Measurements from ENCODE around the gene MYB. TPM values are rescaled to one million over a fixed set of nuclear protein-coding genes. Genes with fewer than 3 reads are reported as not detected.

The MYB gene
- polyA plus RNA-seq, 1 experiment, result 0.06 TPM

DNA sequence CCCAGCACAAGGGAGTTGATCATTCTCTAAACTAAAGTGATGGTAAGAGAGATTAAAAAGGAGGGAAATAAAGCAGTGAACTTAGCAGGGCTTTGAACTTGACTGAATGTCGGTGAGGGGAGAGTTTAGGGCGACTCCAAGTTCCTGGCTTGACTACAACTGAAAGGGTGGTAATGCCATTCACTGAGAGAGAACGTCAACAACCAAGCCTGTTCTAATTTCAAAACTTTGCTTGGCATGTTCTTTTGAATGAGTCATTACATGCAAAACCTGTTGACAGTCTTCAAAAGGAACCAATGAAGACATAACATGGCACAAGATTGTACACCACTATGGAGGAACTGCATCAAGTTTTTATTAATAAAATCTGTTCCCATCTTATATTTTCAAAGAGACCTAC lies 10.3 kb upstream of the MYB start:
- ChIA-PET CTCF (no interaction called here), POLR2A (no interaction called here)
- TF ChIP-seq, protein P1, sequence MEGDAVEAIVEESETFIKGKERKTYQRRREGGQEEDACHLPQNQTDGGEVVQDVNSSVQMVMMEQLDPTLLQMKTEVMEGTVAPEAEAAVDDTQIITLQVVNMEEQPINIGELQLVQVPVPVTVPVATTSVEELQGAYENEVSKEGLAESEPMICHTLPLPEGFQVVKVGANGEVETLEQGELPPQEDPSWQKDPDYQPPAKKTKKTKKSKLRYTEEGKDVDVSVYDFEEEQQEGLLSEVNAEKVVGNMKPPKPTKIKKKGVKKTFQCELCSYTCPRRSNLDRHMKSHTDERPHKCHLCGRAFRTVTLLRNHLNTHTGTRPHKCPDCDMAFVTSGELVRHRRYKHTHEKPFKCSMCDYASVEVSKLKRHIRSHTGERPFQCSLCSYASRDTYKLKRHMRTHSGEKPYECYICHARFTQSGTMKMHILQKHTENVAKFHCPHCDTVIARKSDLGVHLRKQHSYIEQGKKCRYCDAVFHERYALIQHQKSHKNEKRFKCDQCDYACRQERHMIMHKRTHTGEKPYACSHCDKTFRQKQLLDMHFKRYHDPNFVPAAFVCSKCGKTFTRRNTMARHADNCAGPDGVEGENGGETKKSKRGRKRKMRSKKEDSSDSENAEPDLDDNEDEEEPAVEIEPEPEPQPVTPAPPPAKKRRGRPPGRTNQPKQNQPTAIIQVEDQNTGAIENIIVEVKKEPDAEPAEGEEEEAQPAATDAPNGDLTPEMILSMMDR (IDR thresholded peaks at IDR 0.05; ENCODE audit: insufficient read depth, low read depth, low read length), result no peak
- no peaks in the 10 kb centered on the region for H3K36me3 ChIP-seq (ENCODE audit: control insufficient read depth, insufficient read depth, low read length)
- H3K4me3 ChIP-seq (ENCODE audit: low read depth, low read length), result no peak overlapping the region
- DNase-seq (ENCODE audit: low read depth), result no peak
- H3K27me3 ChIP-seq (ENCODE audit: control insufficient read depth, insufficient read depth, low read length), result no peaks in the 10 kb centered on the region

DNA sequence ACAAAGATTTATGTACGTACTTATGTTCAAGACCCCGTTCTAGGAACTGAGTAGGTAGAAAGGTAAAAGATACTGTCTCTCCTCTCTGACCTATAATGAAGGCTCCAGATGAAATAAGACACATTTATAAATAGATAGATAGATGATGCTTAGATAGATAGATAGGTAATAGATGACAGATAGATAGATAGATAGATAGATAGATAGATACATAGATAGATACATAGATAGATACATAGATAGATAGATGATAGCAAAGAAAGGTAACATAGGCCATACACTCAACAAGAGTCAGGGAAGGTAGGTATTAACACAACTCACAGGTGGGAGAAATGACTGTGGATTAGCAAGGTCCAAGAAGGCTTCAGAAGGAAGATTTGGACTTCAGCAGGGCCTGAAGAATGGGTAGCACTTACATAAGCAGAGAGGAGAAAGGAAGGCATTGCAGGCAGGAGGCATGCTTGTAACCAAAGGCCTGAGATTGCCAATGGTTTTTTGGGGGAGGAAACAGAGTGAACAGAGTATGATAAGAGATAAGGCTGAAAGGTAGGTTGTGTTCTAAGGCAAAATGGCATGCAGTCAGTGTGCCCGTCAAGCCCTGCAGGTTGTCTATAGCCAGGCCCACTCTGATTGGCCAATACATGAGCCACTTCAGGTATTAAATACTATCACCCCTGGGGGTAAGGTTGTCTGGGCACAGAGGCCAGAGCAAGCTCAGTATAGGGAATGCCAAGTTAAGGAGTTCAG lies 7.7 kb upstream of the MYB start:
- H3K36me3 ChIP-seq (ENCODE audit: control insufficient read depth, insufficient read depth, low read length), result no peaks in the 10 kb centered on the region
- ChIA-PET CTCF (interaction anchor here (1.2 kb wide), 1 partner anchor 14 kb away, joined by 3 read pairs; no protein-coding TSS in a partner anchor), POLR2A (no interaction called here)
- DNase-seq (ENCODE audit: low read depth), result no peak
- TF ChIP-seq, protein P1 (IDR thresholded peaks at IDR 0.05; ENCODE audit: insufficient read depth, low read depth, low read length), result no peak
- no peaks in the 10 kb centered on the region for H3K27me3 ChIP-seq (ENCODE audit: control insufficient read depth, insufficient read depth, low read length)
- no peak overlapping the region for H3K4me3 ChIP-seq (ENCODE audit: low read depth, low read length)

DNA sequence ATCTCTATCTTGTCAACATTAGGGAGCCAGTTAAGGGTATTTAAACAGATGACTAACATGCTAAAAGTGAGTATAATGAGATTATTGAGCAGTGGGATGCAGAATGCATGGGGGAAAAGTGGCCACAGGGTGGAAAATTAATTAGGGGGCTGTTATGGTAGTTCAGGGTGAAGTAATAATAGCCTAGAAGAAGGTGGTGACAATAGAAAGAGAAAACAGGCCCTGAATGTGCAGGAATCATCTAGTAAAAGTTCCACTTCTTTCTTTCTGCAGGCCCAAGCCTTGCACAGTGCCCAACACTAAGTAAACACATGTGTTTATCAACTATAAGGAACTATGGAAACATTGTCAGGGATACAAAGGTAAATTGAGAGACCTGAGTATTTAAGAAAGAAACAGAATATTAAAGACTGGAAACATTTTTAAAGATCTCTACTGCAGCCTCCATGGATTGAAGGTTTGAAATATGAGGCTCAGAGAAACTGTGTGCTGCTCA lies 7.1 kb upstream of the MYB start:
- CTCF ChIA-PET, result interaction anchor here (1.2 to 1.6 kb wide), 2 partner anchors 12 to 15 kb away, joined by 3 read pairs; no protein-coding TSS in a partner anchor
- DNase-seq (ENCODE audit: low read depth), result no peak
- no peaks in the 10 kb centered on the region for H3K36me3 ChIP-seq (ENCODE audit: control insufficient read depth, insufficient read depth, low read length)

DNA sequence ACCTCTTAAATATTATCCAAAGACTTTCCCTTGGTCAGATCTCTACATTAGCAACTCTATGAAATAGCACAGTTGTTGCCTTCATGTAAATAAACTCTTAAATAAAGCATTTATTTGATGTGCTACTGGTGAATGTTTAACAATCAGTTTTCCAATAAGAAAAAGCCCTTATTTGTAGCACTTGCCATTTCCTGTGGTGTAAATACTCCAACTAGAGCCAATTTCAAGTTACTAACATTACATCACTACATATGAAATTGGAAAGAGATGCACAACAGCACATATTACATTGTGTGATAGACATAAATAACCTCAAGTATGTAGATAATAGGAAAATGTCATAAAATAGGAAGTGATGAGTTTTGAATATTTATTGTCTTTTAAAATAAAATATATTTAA lies 5.0 kb upstream of the MYB start:
- TF ChIP-seq, protein P1 (IDR thresholded peaks at IDR 0.05; ENCODE audit: insufficient read depth, low read depth, low read length), result no peak
- DNase-seq (ENCODE audit: low read depth), result no peak
- no peaks in the 10 kb centered on the region for H3K27me3 ChIP-seq (ENCODE audit: control insufficient read depth, insufficient read depth, low read length)
- ChIA-PET POLR2A (no interaction called here), CTCF (no interaction called here)
- H3K36me3 ChIP-seq (ENCODE audit: control insufficient read depth, insufficient read depth, low read length), result no peaks in the 10 kb centered on the region
- no peak overlapping the region for H3K4me3 ChIP-seq (ENCODE audit: low read depth, low read length)

More for the DNA sequence above, 7.1 kb upstream of the MYB start:
- POLR2A ChIA-PET, result no interaction called here
- TF ChIP-seq, protein P1 (IDR thresholded peaks at IDR 0.05; ENCODE audit: insufficient read depth, low read depth, low read length), result no peak
- H3K4me3 ChIP-seq (ENCODE audit: low read depth, low read length), result no peak overlapping the region
- H3K27me3 ChIP-seq (ENCODE audit: control insufficient read depth, insufficient read depth, low read length), result no peaks in the 10 kb centered on the region

DNA sequence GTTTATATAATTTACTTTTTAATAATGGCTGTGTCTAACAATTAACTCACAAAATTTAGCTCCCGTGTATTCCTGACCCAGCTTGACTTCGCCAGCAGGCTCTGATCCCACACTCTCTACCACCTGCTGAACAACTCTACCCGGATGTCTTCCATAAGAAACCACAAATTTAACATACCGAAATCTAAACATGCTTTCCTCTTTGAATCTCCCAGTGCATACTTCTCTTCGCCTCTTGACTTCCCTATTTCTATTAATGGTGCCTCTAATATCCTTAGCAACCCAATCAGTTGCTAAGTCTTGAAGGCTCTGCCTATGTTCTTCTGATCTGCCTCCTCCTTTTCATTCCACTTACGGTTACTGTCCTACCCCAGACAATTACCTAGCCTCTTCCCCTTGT lies 4.6 kb upstream of the MYB start:
- Histone ChIP-seq H3K36me3 (ENCODE audit: control insufficient read depth, insufficient read depth, low read length) (no peaks in the 10 kb centered on the region), H3K4me3 (ENCODE audit: low read depth, low read length) (no peak overlapping the region), H3K27me3 (ENCODE audit: control insufficient read depth, insufficient read depth, low read length) (no peaks in the 10 kb centered on the region)
- DNase-seq (ENCODE audit: low read depth), result no peak
- TF ChIP-seq, protein P1 (IDR thresholded peaks at IDR 0.05; ENCODE audit: insufficient read depth, low read depth, low read length), result no peak
- CTCF ChIA-PET, result no interaction called here
- POLR2A ChIA-PET, result no interaction called here

Measured in BJ (cell line).